Measurements from ENCODE around the gene CHRNA3.

CHRNA3 gene

DNA sequence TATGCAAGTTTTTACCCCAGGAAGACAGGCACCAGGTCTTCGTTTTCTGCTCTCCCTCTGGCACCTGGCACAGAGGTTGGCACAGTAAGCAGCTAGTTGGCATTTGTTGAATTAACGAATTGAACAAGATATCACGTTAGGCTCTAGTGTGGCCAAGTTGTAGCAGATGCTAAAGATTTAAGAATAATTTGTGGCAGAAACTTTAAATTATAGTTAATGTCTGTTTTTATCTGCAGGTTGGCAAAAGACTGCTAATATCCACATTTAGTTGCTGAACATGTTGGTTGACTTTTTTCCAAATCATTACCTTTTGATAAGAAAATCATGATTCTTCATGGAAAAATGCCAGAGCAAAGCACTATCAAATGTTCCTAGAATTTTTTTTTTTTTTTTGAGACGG, 47.4 kb downstream of the CHRNA3 start:
- Histone ChIP-seq H3K27me3 (peaks cover 0 to 27% of the 10 kb centered on the region in 2 donors), H3K9me3 (no peaks in the 10 kb centered on the region), H3K4me1 (no peaks in the 10 kb centered on the region), H3K36me3 (no peaks in the 10 kb centered on the region), H3K27ac (no peak overlapping the region), H3K4me3 (no peak overlapping the region)
- intact Hi-C loops (cut with DNase I; ENCODE audit: low total_unique reads), result no loop called here
- DNase-seq, result no peak
- TF ChIP-seq, protein P1, sequence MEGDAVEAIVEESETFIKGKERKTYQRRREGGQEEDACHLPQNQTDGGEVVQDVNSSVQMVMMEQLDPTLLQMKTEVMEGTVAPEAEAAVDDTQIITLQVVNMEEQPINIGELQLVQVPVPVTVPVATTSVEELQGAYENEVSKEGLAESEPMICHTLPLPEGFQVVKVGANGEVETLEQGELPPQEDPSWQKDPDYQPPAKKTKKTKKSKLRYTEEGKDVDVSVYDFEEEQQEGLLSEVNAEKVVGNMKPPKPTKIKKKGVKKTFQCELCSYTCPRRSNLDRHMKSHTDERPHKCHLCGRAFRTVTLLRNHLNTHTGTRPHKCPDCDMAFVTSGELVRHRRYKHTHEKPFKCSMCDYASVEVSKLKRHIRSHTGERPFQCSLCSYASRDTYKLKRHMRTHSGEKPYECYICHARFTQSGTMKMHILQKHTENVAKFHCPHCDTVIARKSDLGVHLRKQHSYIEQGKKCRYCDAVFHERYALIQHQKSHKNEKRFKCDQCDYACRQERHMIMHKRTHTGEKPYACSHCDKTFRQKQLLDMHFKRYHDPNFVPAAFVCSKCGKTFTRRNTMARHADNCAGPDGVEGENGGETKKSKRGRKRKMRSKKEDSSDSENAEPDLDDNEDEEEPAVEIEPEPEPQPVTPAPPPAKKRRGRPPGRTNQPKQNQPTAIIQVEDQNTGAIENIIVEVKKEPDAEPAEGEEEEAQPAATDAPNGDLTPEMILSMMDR (IDR thresholded peaks at IDR 0.05), result no peak

DNA sequence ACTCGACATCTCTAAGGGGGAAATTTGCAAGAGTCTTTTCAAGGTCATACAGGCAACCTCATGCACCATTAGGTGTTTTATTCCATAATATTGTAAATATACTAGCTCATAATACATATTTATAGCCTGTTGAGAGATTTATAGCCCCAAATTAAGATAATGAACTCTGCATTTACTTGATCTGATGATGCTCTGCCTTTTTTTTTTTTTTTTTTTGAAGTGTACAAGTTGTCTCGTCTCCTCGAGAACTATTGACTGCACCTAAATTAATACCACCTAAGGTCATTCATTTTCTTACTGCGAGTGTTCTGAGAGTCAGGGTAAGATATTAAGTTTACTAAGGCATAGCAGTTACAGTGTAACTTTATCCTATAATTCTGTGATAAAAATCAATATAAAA, 49.4 kb downstream of the CHRNA3 start:
- H3K27ac ChIP-seq, result no peak overlapping the region
- TF ChIP-seq, protein P1 (IDR thresholded peaks at IDR 0.05), result no peak
- intact Hi-C loops (cut with DNase I; ENCODE audit: low total_unique reads), result no loop called here
- peaks cover 0 to 29% of the 10 kb centered on the region in 2 donors for H3K27me3 ChIP-seq
- H3K4me1 ChIP-seq, result peaks cover 0 to 4% (median 2%) of the 10 kb centered on the region in 4 donors
- DNase-seq, result no peak
- no peaks in the 10 kb centered on the region for H3K9me3 ChIP-seq
- no peak overlapping the region for H3K4me3 ChIP-seq
- H3K36me3 ChIP-seq, result no peaks in the 10 kb centered on the region

DNA sequence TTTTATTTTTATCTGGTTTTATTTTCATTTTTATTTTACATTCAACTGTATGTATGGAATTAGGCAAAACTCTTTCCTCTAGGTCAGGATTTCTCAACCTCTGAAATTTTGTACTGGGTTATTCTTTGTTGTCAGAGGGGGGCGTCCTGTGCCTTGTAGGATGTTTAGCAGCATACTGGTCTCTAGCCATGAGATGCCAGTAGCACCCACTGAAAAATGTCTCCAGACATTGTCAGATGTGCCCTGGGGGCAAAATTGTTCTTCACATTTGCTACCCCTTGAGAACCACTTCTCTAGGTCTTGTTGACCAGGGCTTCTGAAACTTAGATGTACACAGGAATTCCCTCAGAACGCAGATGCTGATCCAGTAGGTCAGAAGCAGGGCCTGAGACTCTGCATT, 50.1 kb downstream of the CHRNA3 start:
- TF ChIP-seq, protein P1 (IDR thresholded peaks at IDR 0.05), result no peak
- no peak for DNase-seq
- Histone ChIP-seq H3K9me3 (no peaks in the 10 kb centered on the region), H3K4me1 (peaks cover 0 to 9% (median 8%) of the 10 kb centered on the region in 4 donors), H3K27ac (no peak overlapping the region), H3K4me3 (no peak overlapping the region), H3K27me3 (peaks cover 0 to 29% of the 10 kb centered on the region in 2 donors), H3K36me3 (no peaks in the 10 kb centered on the region)
- intact Hi-C loops (cut with DNase I; ENCODE audit: low total_unique reads), result no loop called here

DNA sequence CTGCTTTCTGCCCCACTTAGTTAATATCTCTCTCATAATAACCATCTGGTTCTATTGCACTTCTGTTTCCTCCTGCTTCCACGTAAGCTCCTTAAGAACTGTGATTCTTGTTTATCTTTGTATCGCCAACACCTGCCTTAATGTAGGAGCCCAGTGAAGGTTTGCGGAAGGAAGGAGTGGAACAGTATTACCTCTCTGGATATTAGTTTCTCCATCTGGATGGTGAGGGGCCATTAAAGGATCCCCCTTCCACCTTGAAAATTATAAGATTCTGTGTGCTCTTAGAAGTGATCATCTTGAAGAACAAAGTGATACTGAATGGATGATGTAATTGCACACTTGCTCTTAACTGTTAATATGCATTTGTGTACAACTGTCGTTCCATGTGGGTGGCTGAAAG, 53.3 kb downstream of the CHRNA3 start:
- H3K27me3 ChIP-seq, result peaks cover 0 to 21% of the 10 kb centered on the region in 2 donors

DNA sequence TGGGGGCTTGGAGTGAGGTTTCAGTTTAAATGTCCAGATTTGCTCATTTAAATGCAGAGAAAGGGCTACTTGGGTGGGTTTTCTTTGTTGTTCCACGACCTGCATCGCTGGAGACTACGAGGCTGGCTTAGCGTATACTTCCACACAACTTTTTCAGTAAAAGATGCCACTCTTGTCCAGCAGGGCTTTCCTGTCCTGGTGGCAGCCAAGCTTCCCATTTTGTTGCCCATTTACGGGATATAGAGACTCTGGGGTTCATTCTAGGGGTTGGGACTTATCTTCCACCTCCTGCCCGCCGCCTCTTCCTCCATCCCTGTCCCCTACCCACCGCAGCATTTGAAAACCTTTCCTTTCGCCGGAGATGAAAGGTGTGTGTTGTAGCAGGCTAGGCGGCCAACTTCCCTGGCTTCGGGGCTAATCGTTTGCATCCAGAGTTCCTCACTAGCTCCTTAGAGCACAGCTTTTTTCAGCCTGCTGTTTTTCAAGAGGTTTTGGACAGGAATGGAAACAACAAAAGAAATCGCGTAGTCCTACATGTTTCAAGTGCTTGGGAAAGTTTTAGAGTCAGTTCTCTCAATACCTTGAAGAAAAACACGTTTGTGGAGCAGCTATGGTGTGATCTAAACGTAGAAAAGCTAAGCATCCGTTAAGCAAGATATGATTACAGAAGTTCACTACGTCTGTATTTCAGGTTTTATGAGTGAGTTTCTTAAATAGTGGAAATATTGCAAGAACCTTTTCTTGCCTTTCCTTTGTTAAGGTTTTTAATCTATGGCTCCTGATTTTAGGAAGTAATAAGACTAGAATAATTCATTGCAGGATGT, 54.6 kb downstream of the CHRNA3 start:
- no peak overlapping the region for H3K27ac ChIP-seq
- intact Hi-C loops (cut with DNase I; ENCODE audit: low total_unique reads), result no loop called here
- DNase-seq, result no peak

More for the DNA sequence above, 53.3 kb downstream of the CHRNA3 start:
- intact Hi-C loops (cut with DNase I; ENCODE audit: low total_unique reads), result no loop called here
- Histone ChIP-seq H3K4me3 (no peak overlapping the region), H3K9me3 (no peaks in the 10 kb centered on the region), H3K27ac (no peak overlapping the region), H3K36me3 (no peaks in the 10 kb centered on the region), H3K4me1 (peaks cover 0 to 19% (median 9%) of the 10 kb centered on the region in 4 donors)
- TF ChIP-seq, protein P1 (IDR thresholded peaks at IDR 0.05), result no peak
- DNase-seq, result no peak

More for the DNA sequence above, 54.6 kb downstream of the CHRNA3 start:
- peaks cover 0 to 19% (median 9%) of the 10 kb centered on the region in 4 donors for H3K4me1 ChIP-seq
- no peaks in the 10 kb centered on the region for H3K36me3 ChIP-seq
- no peaks in the 10 kb centered on the region for H3K9me3 ChIP-seq
- peaks cover 0 to 20% of the 10 kb centered on the region in 2 donors for H3K27me3 ChIP-seq
- peak overlapping the region; percentile 52 to 65 for H3K4me3 ChIP-seq
- TF ChIP-seq, protein P1 (IDR thresholded peaks at IDR 0.05), result peak in 1 of 2 experiments; percentile 4

All from tibial artery (tissue), 4 donors.